H1 (cell line): ENCODE data around the gene PCSK4. TPM values are rescaled to one million over a fixed set of nuclear protein-coding genes. Genes with fewer than 3 reads are reported as not detected.
A peak's percentile ranks its signal among the peaks of the same experiment; 100 is the strongest.

Source experiments
- CTCF ChIA-PET: fragments of 300-600 bp; sonication (Branson Sonifier 250); formaldehyde crosslinking; loops from one replicate; lab custom pipeline; 2021; ENCODE audit not compliant: partially characterized antibody; lab: Charles Lee
- POLR2A ChIA-PET: fragments of 300-600 bp; sonication (Branson Sonifier 250); formaldehyde crosslinking; loops from one replicate; lab custom pipeline; 2021; ENCODE audit warnings: inconsistent platforms; ENCODE audit not compliant: partially characterized antibody; lab: Charles Lee
- DNase-seq, 2 experiments: peaks; one replicate each; pipeline versions ENCODE4 v3.0.0 to v3.0.0-alpha.2; 2010 to 2022; ENCODE audit warnings: low spot score in 2 of 2, low read depth in 1 of 2, mixed read lengths in 1 of 2
- FAIRE-seq: peaks from 2 replicates; lab custom pipeline; 2011; peaks lifted over from hg19 to GRCh38; lab: Jason Lieb, UNC
- H2AFZ ChIP-seq: 2 replicates; pipeline ENCODE4 v1.8.1; 2012; ENCODE audit warnings: low read length, inconsistent platforms
- H2AK5ac ChIP-seq: 2 replicates; pipeline ENCODE4 v1.6.1; 2013; ENCODE audit warnings: low read depth, low read length
- H2BK120ac ChIP-seq: replicated peaks from 2 replicates; pipeline ENCODE3; 2013; ENCODE audit warnings: low read depth, low read length, inconsistent platforms
- H2BK12ac ChIP-seq: 2 replicates; pipeline ENCODE4 v1.6.1; 2013; ENCODE audit warnings: low read depth, low read length
- H2BK15ac ChIP-seq: 2 replicates; pipeline ENCODE4 v1.6.1; 2013; ENCODE audit warnings: low read length
- H2BK20ac ChIP-seq: 2 replicates; pipeline ENCODE4 v1.6.1; 2013; ENCODE audit warnings: low read length
- H2BK5ac ChIP-seq: 2 replicates; pipeline ENCODE4 v1.6.1; 2013; ENCODE audit warnings: low read depth, low read length
- H3K14ac ChIP-seq: 2 replicates; pipeline ENCODE4 v1.6.1; 2013; ENCODE audit warnings: inconsistent platforms; ENCODE audit not compliant: insufficient read length
- H3K18ac ChIP-seq: 2 replicates; pipeline ENCODE4 v1.6.1; 2013; ENCODE audit warnings: low read length; ENCODE audit errors: extremely low read depth
- H3K23ac ChIP-seq: 2 replicates; pipeline ENCODE4 v1.6.1; 2013; ENCODE audit warnings: inconsistent platforms; ENCODE audit not compliant: insufficient read length
- H3K23me2 ChIP-seq: 2 replicates; pipeline ENCODE4 v1.6.1; 2013; ENCODE audit warnings: low read depth, low read length
- H3K27ac ChIP-seq: 2 replicates; pipeline ENCODE4 v1.6.1; 2011; ENCODE audit warnings: low read depth, low read length, inconsistent platforms
- H3K27me3 ChIP-seq, 4 experiments: replicated peaks in 1 of 4; 1 replicate in 1 of 4; 2 replicates in 3 of 4; pipeline versions ENCODE4 v1.6.1 to v1.8.1; 2011 to 2013; ENCODE audit warnings: low read length in 3 of 4, mild to moderate bottlenecking in 3 of 4, inconsistent platforms in 2 of 4, mixed read lengths in 2 of 4, moderate library complexity in 1 of 4; ENCODE audit not compliant: control insufficient read depth in 3 of 4, insufficient read depth in 3 of 4; ENCODE audit errors: extremely low read depth in 1 of 4
- H3K36me3 ChIP-seq, 4 experiments: 2 replicates each; pipeline versions ENCODE4 v1.6.1 to v1.8.1; 2011 to 2013; ENCODE audit warnings: mild to moderate bottlenecking in 4 of 4, low read length in 3 of 4, moderate library complexity in 2 of 4, control low read depth in 1 of 4, inconsistent platforms in 1 of 4; ENCODE audit not compliant: insufficient read depth in 4 of 4, control insufficient read depth in 2 of 4
- H3K4ac ChIP-seq: replicated peaks from 2 replicates; pipeline ENCODE3; 2013; ENCODE audit warnings: low read length, low read depth, mixed read lengths, inconsistent platforms; ENCODE audit not compliant: insufficient read length
- H3K4me1 ChIP-seq, 4 experiments: replicated peaks in 1 of 4; 1 replicate in 1 of 4; 2 replicates in 3 of 4; pipeline versions ENCODE4 v1.6.1 to v1.8.1; 2011 to 2013; ENCODE audit warnings: low read length in 3 of 4, inconsistent platforms in 2 of 4, mixed read lengths in 1 of 4; ENCODE audit not compliant: insufficient read depth in 4 of 4, control insufficient read depth in 3 of 4
- H3K4me2 ChIP-seq, 2 experiments: 2 replicates each; pipeline versions ENCODE4 v1.6.1 to v1.8.1; 2011 to 2013; ENCODE audit warnings: low read depth in 2 of 2, low read length in 2 of 2, control low read depth in 1 of 2, inconsistent platforms in 1 of 2, mild to moderate bottlenecking in 1 of 2; ENCODE audit not compliant: insufficient read depth in 1 of 2
- H3K4me3 ChIP-seq, 4 experiments: fragments of 200-600, 300-600 bp in 1 of 4; sonication (generic), shearing (Covaris generic), sonication (Bioruptor Twin) in 1 of 4; 2 replicates each; pipeline versions ENCODE4 v1.5.1 to v1.8.1; 2011 to 2016; ENCODE audit warnings: low read length in 4 of 4, low read depth in 3 of 4, control low read depth in 2 of 4, inconsistent platforms in 2 of 4, mild to moderate bottlenecking in 2 of 4, mixed read lengths in 1 of 4, moderate library complexity in 1 of 4; ENCODE audit not compliant: insufficient read depth in 2 of 4; ENCODE audit errors: extremely low read depth in 1 of 4
- H3K56ac ChIP-seq: replicated peaks from 2 replicates; pipeline ENCODE3; 2013; ENCODE audit warnings: low read depth, mild to moderate bottlenecking, mixed read lengths, low read length, inconsistent platforms; ENCODE audit not compliant: insufficient read length
- H3K79me1 ChIP-seq: 2 replicates; pipeline ENCODE4 v1.6.1; 2013; ENCODE audit warnings: low read depth, low read length, control low read depth
- H3K79me2 ChIP-seq, 2 experiments: 2 replicates each; pipeline versions ENCODE4 v1.6.1 to v1.8.1; 2012 to 2013; ENCODE audit warnings: low read length in 2 of 2, mild to moderate bottlenecking in 2 of 2, inconsistent platforms in 1 of 2; ENCODE audit not compliant: insufficient read depth in 2 of 2, control insufficient read depth in 1 of 2
- H3K9ac ChIP-seq, 4 experiments: replicated peaks in 1 of 4; 1 replicate in 1 of 4; 2 replicates in 3 of 4; pipeline versions ENCODE4 v1.6.1 to v1.8.1; 2011 to 2013; ENCODE audit warnings: low read depth in 3 of 4, low read length in 3 of 4, control low read depth in 2 of 4, mild to moderate bottlenecking in 2 of 4, moderate library complexity in 2 of 4, inconsistent platforms in 1 of 4; ENCODE audit errors: extremely low read depth in 1 of 4
- H3K9me3 ChIP-seq, 2 experiments: 2 replicates each; pipeline versions ENCODE4 v1.6.1 to v1.8.1; 2012 to 2013; ENCODE audit warnings: mild to moderate bottlenecking in 2 of 2, moderate library complexity in 2 of 2, control low read depth in 1 of 2, inconsistent platforms in 1 of 2, low read depth in 1 of 2, low read length in 1 of 2, mixed read lengths in 1 of 2; ENCODE audit not compliant: insufficient read depth in 2 of 2
- H4K20me1 ChIP-seq, 2 experiments: replicated peaks in 1 of 2; 2 replicates each; pipeline versions ENCODE3 to v1.8.1; 2011 to 2013; ENCODE audit warnings: inconsistent platforms in 2 of 2, low read length in 2 of 2, mild to moderate bottlenecking in 1 of 2; ENCODE audit not compliant: insufficient read depth in 2 of 2, control insufficient read depth in 1 of 2
- H4K5ac ChIP-seq: 2 replicates; pipeline ENCODE4 v1.6.1; 2013; ENCODE audit warnings: low read length, low read depth, mixed read lengths, inconsistent platforms; ENCODE audit not compliant: insufficient read length
- H4K8ac ChIP-seq: 2 replicates; pipeline ENCODE4 v1.8.0; 2013; ENCODE audit warnings: mild to moderate bottlenecking, moderate library complexity, low read length, inconsistent platforms; ENCODE audit not compliant: insufficient read depth; ENCODE audit errors: extremely low read depth
- H4K91ac ChIP-seq: replicated peaks from 2 replicates; pipeline ENCODE3; 2013; ENCODE audit warnings: low read length, mixed read lengths, inconsistent platforms; ENCODE audit not compliant: insufficient read length
- BRCA1 ChIP-seq: IDR thresholded peaks from 2 replicates; pipeline ENCODE4 v1.6.1; 2012; ENCODE audit warnings: low read depth, low read length, improper control_type of control experiment
- CBX8 ChIP-seq: fragments of 300-800, 300-1000 bp; sonication (generic); IDR thresholded peaks from 2 replicates; pipeline ENCODE4 v1.7.1; 2016; ENCODE audit warnings: low read depth, low read length, borderline replicate concordance
- CEBPB ChIP-seq: IDR thresholded peaks from 2 replicates; pipeline ENCODE4 v1.6.1; 2012; ENCODE audit warnings: low read depth, low read length
- CTBP2 ChIP-seq: IDR thresholded peaks from 2 replicates; pipeline ENCODE4 v1.7.0; 2011; ENCODE audit warnings: borderline replicate concordance, mild to moderate bottlenecking, moderate library complexity, mixed read lengths, low read length; ENCODE audit not compliant: insufficient read depth, insufficient read length
- MAX ChIP-seq: IDR thresholded peaks from 2 replicates; pipeline ENCODE4 v1.6.1; 2012; ENCODE audit warnings: inconsistent platforms
- RXRA ChIP-seq: IDR thresholded peaks from 2 replicates; pipeline ENCODE4 v1.6.1; 2011; ENCODE audit warnings: low read depth, mild to moderate bottlenecking, low read length, moderate library complexity; ENCODE audit not compliant: insufficient read depth
- SIN3A ChIP-seq, 2 experiments: IDR thresholded peaks in 1 of 2; conservative IDR thresholded peaks in 1 of 2; 2 replicates each; pipeline ENCODE4 v1.6.1; 2011 to 2012; ENCODE audit warnings: low read length in 2 of 2, improper control_type of control experiment in 1 of 2, low read depth in 1 of 2, mild to moderate bottlenecking in 1 of 2
- TAF1 ChIP-seq: IDR thresholded peaks from 2 replicates; pipeline ENCODE4 v1.6.1; 2011; ENCODE audit warnings: mild to moderate bottlenecking, low read depth, low read length
- WGBS, 2 experiments: shearing (Covaris generic) in 1 of 2; methylation state at CpG; one replicate each; pipeline versions ENCODE4 v1.1.6 to v1.1.7; 2013 to 2015; ENCODE audit warnings: low lambda C conversion rate in 2 of 2, mixed read lengths in 2 of 2, inconsistent platforms in 1 of 2, low coverage in 1 of 2, missing lambda C conversion rate in 1 of 2; ENCODE audit not compliant: insufficient replicate concordance in 2 of 2, insufficient coverage in 1 of 2, insufficient read length in 1 of 2; ENCODE audit errors: extremely low coverage in 1 of 2, missing lambda C conversion rate in 1 of 2; 5-methylcytosine and 5-hydroxymethylcytosine counted together
- polyA plus RNA-seq, 7 experiments: library from polyadenylated mRNA; depleted of rRNA in 3 of 7; stranded (reverse) in 5 of 7; unstranded in 2 of 7; fragments of >200 nt in 5 of 7; fragments of 200-250 nt in 2 of 7; gene quantifications; 1 replicate in 5 of 7; 2 replicates in 1 of 7; 4 replicates in 1 of 7; pipeline versions ENCODE4 v1.2.1 to v1.2.3, GENCODE V29; 2011 to 2013; ENCODE audit warnings: missing spikeins in 2 of 7, mixed read lengths in 2 of 7
- total RNA-seq: library from RNA; stranded (reverse); fragmentation: NEBNext Ultra II Directional; extraction: Animal tissue kit (Norgen Biotek cat#: 25700); gene quantifications from 2 replicates; pipeline ENCODE4 v1.2.1, GENCODE V29; 2021
- TF ChIP-seq, protein P1 (sequence below): IDR thresholded peaks from 2 replicates; pipeline ENCODE4 v1.6.1; 2012; ENCODE audit warnings: low read length, inconsistent platforms

PCSK4 gene
- total and polyA plus RNA-seq, 2 of the 8 experiments (the other 6 are each of a cell fraction or from before 2014, with no cell fraction given): 9.8 to 10.7 TPM

DNA sequence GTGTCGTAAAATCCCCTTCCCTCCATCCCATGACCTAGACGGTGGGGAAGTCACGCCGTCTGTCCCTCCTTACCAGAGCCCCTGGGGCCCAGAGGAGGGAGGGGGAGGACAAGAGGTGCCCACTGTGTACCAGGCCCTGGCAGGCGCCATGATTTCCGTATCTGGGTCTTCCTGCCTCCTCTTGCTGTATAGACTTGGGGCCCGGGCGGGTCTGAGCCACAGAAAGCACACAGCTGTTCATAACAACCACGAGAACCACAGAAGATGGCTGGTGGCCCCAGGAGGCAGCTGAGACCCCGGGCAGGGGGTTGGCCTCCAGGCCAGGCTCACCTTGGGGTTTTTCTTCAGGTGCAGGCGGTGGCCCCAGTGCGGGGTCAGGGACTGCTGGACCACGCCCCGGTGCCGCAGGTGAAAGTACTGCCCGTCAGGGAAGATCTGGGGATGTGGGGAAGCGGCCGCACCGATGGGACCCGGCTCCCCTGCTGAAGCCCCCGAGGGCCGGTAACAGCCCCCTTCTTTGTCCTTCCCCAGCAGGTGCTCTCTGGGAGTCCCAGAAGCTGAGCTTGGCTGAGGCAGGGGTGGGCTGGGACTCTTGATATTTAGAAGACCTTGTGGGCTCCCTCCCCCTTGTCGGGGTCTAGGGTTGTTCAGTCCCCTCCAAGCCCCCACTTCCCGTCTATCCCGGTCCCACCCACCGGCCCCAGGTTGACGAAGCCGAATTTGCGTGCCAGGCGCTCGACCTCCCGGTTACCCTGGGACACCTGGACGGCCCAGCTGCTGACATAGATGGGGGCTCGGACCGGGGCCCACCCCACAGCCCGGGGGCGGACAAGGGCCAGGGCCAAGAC lies 463 bp downstream of the PCSK4 start:
- H2BK5ac ChIP-seq: peak overlapping the region; percentile 63; the same call in 1 of the 2 replicates
- TF ChIP-seq CEBPB (no peak), MAX (no peak), CTBP2 (no peak), RXRA (no peak), TAF1 (no peak), BRCA1 (no peak), CBX8 (no peak), SIN3A (conservative IDR thresholded peaks at IDR 0.05 in 1 of 2, IDR thresholded peaks at IDR 0.05 in 1 of 2; ENCODE audit: low read depth in 1 of 2, low read length in 2 of 2) (no peak; a peak in 1 of 4 replicates)
- TF ChIP-seq, protein P1, sequence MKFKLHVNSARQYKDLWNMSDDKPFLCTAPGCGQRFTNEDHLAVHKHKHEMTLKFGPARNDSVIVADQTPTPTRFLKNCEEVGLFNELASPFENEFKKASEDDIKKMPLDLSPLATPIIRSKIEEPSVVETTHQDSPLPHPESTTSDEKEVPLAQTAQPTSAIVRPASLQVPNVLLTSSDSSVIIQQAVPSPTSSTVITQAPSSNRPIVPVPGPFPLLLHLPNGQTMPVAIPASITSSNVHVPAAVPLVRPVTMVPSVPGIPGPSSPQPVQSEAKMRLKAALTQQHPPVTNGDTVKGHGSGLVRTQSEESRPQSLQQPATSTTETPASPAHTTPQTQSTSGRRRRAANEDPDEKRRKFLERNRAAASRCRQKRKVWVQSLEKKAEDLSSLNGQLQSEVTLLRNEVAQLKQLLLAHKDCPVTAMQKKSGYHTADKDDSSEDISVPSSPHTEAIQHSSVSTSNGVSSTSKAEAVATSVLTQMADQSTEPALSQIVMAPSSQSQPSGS: no peak

More for the DNA sequence above, 463 bp downstream of the PCSK4 start:
- Histone ChIP-seq H3K79me2 (no peaks in the 10 kb centered on the region), H3K9ac (peak overlapping the region in 2 of 4 experiments; percentile 5 to 50; a peak in 2 of 7 replicates), H2BK15ac (peak overlapping the region; percentile 29; the same call in 1 of the 2 replicates), H3K9me3 (no peaks in the 10 kb centered on the region), H3K23me2 (peaks cover 7% of the 10 kb centered on the region; the same call in 1 of the 2 replicates), H4K91ac (peak overlapping the region; percentile 65), H4K20me1 (no peaks in the 10 kb centered on the region), H3K4me3 (peak overlapping the region; percentile 50 to 80 (median 68)), H3K36me3 (no peaks in the 10 kb centered on the region), H2BK20ac (no peak overlapping the region), H4K8ac (peak overlapping the region; percentile 71), H3K27me3 (peaks cover 3 to 17% (median 9%) of the 10 kb centered on the region in 4 experiments; a peak in 6 of 7 replicates), H3K79me1 (no peaks in the 10 kb centered on the region), H3K4me2 (peak overlapping the region; percentile 66 to 89), H3K27ac (no peak overlapping the region), H3K14ac (no peak overlapping the region), H3K4ac (peak overlapping the region; percentile 81), H2AFZ (no peak overlapping the region), H3K56ac (peak overlapping the region; percentile 36), H2BK12ac (no peak overlapping the region; the same call in 1 of the 2 replicates), H2AK5ac (0 out of 2 replicates have a peak overlapping the region, but pooled peaks have one; percentile 39), H3K18ac (no peak overlapping the region; the same call in 1 of the 2 replicates), H4K5ac (peak overlapping the region; percentile 37), H3K4me1 (peaks cover 0 to 5% (median 2%) of the 10 kb centered on the region in 4 experiments; a peak in 4 of 7 replicates), H2BK120ac (no peak overlapping the region), H3K23ac (no peak overlapping the region)
- DNase-seq (no peak), FAIRE-seq (no peak)
- ChIA-PET CTCF (no interaction called here), POLR2A (no interaction called here)
- 35% methylated on average over 33 of the region's 37 CpGs; no CpG with 5 or more reads in 1 of the 2 experiments for WGBS, 2 experiments
